Adrenal gland (tissue), 12 donors: ENCODE data around the gene GLCCI1. TPM values are rescaled to one million over a fixed set of nuclear protein-coding genes. Genes with fewer than 3 reads are reported as not detected.

Experiments used
- DNase-seq, 7 donors: peaks; one replicate each; pipeline ENCODE4 v3.0.0-alpha.2; 2019 to 2020
- H3K27ac ChIP-seq, 5 donors: fragments of 200-600 bp; sonication (generic) in 4 of 5; 1 replicate in 3 of 5; 2 replicates in 2 of 5; pipeline versions ENCODE4 v1.5.1 to v1.8.0; 2016 to 2020; ENCODE audit warnings: mild to moderate bottlenecking in 1 of 5
- H3K27me3 ChIP-seq: fragments of 200-600 bp; 2 replicates; pipeline ENCODE4 v1.8.0; 2021
- H3K36me3 ChIP-seq, 2 donors: fragments of 200-600 bp; replicated peaks in 1 of 2; 1 replicate in 1 of 2; 2 replicates in 1 of 2; pipeline versions ENCODE4 v1.5.1 to v1.8.0; 2018 to 2022
- H3K4me1 ChIP-seq, 2 donors: fragments of 200-600 bp; replicated peaks in 1 of 2; 1 replicate in 1 of 2; 2 replicates in 1 of 2; pipeline versions ENCODE4 v1.5.1 to v1.8.0; 2018 to 2021
- H3K4me3 ChIP-seq, 4 donors: fragments of 200-600 bp; sonication (generic) in 3 of 4; one replicate each; pipeline ENCODE4 v1.5.1; 2016 to 2018
- H3K9me3 ChIP-seq, 3 donors: fragments of 200-600 bp; sonication (generic) in 1 of 3; replicated peaks in 1 of 3; 1 replicate in 2 of 3; 2 replicates in 1 of 3; pipeline versions ENCODE4 v1.5.1 to v1.8.0; 2016 to 2021
- POLR2A ChIP-seq, 2 donors: fragments of 450-650 bp; IDR thresholded peaks; one replicate each; pipeline ENCODE4 v1.6.1; 2017; ENCODE audit warnings: antibody characterized with exemption in 2 of 2, mild to moderate bottlenecking in 2 of 2, moderate library complexity in 1 of 2
- WGBS, 4 donors: extraction: QIAGEN DNeasy Blood & Tissue Kit in 2 of 4; methylation state at CpG; one replicate each; pipeline versions ENCODE4 v1.1.5 to v1.1.7; 2013 to 2017; 5-methylcytosine and 5-hydroxymethylcytosine counted together
- intact Hi-C, 2 donors: fragments of 100-400 bp; cut with DNase I; formaldehyde crosslinking; loops; one replicate each; pipeline versions ENCODE4 v1.14.1 to v1.15.0; 2022 to 2023
- polyA plus RNA-seq, 3 donors: library from polyadenylated mRNA; stranded (reverse); fragments of 200-250 nt in 2 of 3; fragments of 350-450 nt in 1 of 3; fragmentation: Illumina TruSeq in 1 of 3; extraction: RNeasy Lipid Tissue Mini Kit (QIAGEN cat#74804) in 1 of 3; gene quantifications; one replicate each; pipeline ENCODE4 v1.2.3, GENCODE V29; 2013 to 2014
- total RNA-seq, 9 donors: library from RNA; depleted of rRNA in 4 of 9; stranded (reverse); fragments of >200 nt in 4 of 9; fragments of 120-200 nt in 1 of 9; fragmentation: NEBNext Ultra II Directional in 1 of 9; extraction: Animal tissue kit (Norgen Biotek cat#: 25700) in 1 of 9; gene quantifications; one replicate each; pipeline versions ENCODE4 v1.1.0 to v1.2.4, GENCODE V29; 2013 to 2023
- TF ChIP-seq, protein P1 (sequence below), 6 experiments: fragments of 450-650 bp in 4 of 6; fragments of 200-600 bp in 2 of 6; sonication (generic) in 1 of 6; IDR thresholded peaks; 1 replicate in 5 of 6; 2 replicates in 1 of 6; pipeline versions ENCODE4 v1.5.1 to v1.8.0; 2016 to 2021; ENCODE audit warnings: antibody characterized with exemption in 6 of 6, mild to moderate bottlenecking in 2 of 6, moderate library complexity in 1 of 6
- donor health status: healthy with polysubstance abuse.
- donor health status: Bipolar disorder and iron deficiency.
- donor health status: DM: yes; HTN: yes; CAD: no.
- donor health status: DM: no; HTN: no; CAD: no.
- donor health status: DM: no; HTN: no; CAD: no.
- donor health status: DM: yes; HTN: yes; CAD: no.

Gene GLCCI1
- total and polyA plus RNA-seq, 12 donors, result 2.4 to 23.6 (median 8.2) TPM

- 70 to 97% (median 78%) methylated on average over 2 of the region's 2 CpGs; no CpG with 5 or more reads in 1 of the 4 donors for WGBS, 4 donors
- DNase-seq, result no peak
- no peaks in the 10 kb centered on the region for H3K27me3 ChIP-seq
These were observed 144.1 kb downstream of the GLCCI1 start for GRCh38 chr7:8112685-8113084.

DNA sequence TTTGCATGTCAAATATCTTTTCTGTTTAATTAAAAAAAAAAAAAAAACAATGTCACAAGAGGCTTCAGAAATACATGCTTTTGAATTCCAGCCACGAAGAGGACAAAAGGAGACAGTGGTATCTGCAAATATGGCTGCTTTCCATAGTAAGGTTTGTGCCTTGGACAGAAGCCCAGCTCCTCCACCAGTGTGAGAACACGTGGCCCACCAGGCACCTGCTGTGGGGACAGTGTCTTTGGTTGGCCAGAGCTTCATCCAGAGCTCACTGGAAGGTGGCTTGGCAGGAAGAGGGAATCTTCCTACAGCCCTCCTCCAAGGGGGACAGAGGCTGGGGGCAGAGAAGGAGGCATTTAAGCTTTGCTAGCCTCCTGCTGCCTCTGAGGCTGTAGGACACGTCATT, 144.6 kb downstream of the GLCCI1 start:
- H3K9me3 ChIP-seq, result no peaks in the 10 kb centered on the region
- TF ChIP-seq, protein P1, sequence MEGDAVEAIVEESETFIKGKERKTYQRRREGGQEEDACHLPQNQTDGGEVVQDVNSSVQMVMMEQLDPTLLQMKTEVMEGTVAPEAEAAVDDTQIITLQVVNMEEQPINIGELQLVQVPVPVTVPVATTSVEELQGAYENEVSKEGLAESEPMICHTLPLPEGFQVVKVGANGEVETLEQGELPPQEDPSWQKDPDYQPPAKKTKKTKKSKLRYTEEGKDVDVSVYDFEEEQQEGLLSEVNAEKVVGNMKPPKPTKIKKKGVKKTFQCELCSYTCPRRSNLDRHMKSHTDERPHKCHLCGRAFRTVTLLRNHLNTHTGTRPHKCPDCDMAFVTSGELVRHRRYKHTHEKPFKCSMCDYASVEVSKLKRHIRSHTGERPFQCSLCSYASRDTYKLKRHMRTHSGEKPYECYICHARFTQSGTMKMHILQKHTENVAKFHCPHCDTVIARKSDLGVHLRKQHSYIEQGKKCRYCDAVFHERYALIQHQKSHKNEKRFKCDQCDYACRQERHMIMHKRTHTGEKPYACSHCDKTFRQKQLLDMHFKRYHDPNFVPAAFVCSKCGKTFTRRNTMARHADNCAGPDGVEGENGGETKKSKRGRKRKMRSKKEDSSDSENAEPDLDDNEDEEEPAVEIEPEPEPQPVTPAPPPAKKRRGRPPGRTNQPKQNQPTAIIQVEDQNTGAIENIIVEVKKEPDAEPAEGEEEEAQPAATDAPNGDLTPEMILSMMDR (IDR thresholded peaks at IDR 0.05), result no peak
- no peak for TF ChIP-seq POLR2A (IDR thresholded peaks at IDR 0.05)
- no peaks in the 10 kb centered on the region for H3K4me1 ChIP-seq
- no peaks in the 10 kb centered on the region for H3K36me3 ChIP-seq
- H3K27ac ChIP-seq, result no peak overlapping the region
- intact Hi-C loops, result no loop called here
- H3K27me3 ChIP-seq, result no peaks in the 10 kb centered on the region
- WGBS, 4 donors, result 68 to 88% (median 84%) methylated on average over 2 to 3 of the region's 3 CpGs
- H3K4me3 ChIP-seq, result no peak overlapping the region
- no peak for DNase-seq

More at GRCh38 chr7:8112685-8113084, 144.1 kb downstream of the GLCCI1 start:
- no peak overlapping the region for H3K27ac ChIP-seq
- intact Hi-C loops, result no loop called here
- H3K9me3 ChIP-seq, result no peaks in the 10 kb centered on the region
- no peaks in the 10 kb centered on the region for H3K4me1 ChIP-seq
- TF ChIP-seq POLR2A (IDR thresholded peaks at IDR 0.05), result no peak
- TF ChIP-seq, protein P1 (IDR thresholded peaks at IDR 0.05), result no peak
- no peak overlapping the region for H3K4me3 ChIP-seq
- no peaks in the 10 kb centered on the region for H3K36me3 ChIP-seq

DNA sequence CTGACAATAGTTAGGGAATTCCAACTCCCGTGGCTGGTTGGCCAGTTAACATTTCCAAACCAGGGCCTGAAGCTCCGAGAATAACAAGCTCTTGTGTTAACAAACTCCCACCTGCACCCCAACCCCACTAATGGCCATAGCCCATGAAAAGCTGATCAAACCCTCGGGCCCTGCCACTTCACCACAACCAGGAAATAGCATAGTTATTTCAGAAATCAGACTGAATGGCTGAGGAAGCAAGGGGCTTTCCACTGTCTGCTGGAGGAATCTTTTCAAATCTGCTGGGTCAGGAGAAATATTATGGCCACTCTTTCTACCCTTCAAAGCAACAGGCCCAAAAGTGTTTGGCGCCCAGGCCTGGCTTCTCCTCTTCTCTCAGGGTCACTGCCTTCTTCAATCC, 145.6 kb downstream of the GLCCI1 start:
- Histone ChIP-seq H3K4me3 (no peak overlapping the region), H3K36me3 (no peaks in the 10 kb centered on the region), H3K27ac (no peak overlapping the region), H3K27me3 (no peaks in the 10 kb centered on the region), H3K9me3 (no peaks in the 10 kb centered on the region), H3K4me1 (no peaks in the 10 kb centered on the region)
- 84 to 91% (median 88%) methylated on average over 4 of the region's 4 CpGs for WGBS, 4 donors
- no peak for DNase-seq
- TF ChIP-seq, protein P1 (IDR thresholded peaks at IDR 0.05), result no peak
- TF ChIP-seq POLR2A (IDR thresholded peaks at IDR 0.05), result no peak
- intact Hi-C loops, result no loop called here

DNA sequence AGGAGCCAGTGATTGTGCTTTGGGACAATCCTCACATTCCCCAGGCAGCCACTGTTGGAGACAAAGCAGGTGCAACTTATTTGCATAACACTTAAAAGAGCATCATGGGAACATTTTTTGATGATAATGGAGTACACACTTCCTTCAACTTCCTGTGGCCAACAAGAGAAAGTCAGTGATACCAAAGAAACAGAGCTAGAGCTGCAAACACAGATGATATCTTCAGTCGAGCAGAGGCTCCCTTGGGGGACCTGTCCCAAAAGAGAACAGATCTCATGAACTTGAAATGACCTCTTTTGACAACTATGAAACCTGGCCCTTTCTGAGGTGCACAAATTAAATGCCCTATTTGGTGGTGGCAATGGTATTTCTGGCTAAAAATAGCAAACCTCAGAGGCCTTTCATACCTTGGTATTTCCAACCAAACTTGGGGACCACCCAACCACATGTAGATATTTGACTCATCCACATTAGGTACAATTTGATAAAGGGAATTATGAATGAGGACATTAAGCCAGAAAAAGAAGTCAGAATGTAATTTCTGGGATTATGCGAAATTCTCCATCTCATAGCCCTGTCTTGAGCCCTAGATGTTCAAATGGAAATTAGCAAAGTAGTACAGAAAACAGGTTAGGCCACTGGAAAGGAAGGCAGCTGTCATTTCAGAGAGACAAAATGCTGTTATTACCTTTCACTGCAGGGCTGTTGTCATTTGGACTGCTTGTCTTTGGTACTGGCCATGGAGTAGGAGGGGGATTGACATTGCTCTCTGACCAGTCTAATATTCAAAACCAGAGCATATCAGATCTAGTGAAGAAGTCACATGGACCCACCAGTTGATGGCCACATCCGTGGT, 147.2 kb downstream of the GLCCI1 start:
- WGBS, 4 donors, result 74 to 83% (median 81%) methylated on average over 3 of the region's 3 CpGs
- intact Hi-C loops, result no loop called here
- H3K4me3 ChIP-seq, result no peak overlapping the region
- no peak for TF ChIP-seq POLR2A (IDR thresholded peaks at IDR 0.05)
- TF ChIP-seq, protein P1 (IDR thresholded peaks at IDR 0.05), result no peak
- H3K36me3 ChIP-seq, result no peaks in the 10 kb centered on the region
- no peak overlapping the region for H3K27ac ChIP-seq
- H3K9me3 ChIP-seq, result no peaks in the 10 kb centered on the region
- no peak for DNase-seq
- H3K4me1 ChIP-seq, result no peaks in the 10 kb centered on the region
- H3K27me3 ChIP-seq, result no peaks in the 10 kb centered on the region
